WTC11 (cell line): ENCODE data around the gene ADGRB3. TPM values are rescaled to one million over a fixed set of nuclear protein-coding genes. Genes with fewer than 3 reads are reported as not detected.

Source experiments
- ATAC-seq: fragments of 200-7000 bp; cut with Tn5 transposase; 2 replicates; pipeline ENCODE4 v1.10.0; 2021; ENCODE audit warnings: mild to moderate bottlenecking, moderate library complexity
- CTCF ChIA-PET: fragments of 300-600 bp; sonication (Branson Sonifier 250); formaldehyde crosslinking; loops from one replicate; lab custom pipeline; 2021; ENCODE audit warnings: antibody characterized with exemption; lab: Charles Lee
- POLR2A ChIA-PET: fragments of 350-600 bp; sonication (Branson Sonifier 250); formaldehyde crosslinking; loops from one replicate; lab custom pipeline; 2021; ENCODE audit warnings: antibody characterized with exemption; lab: Charles Lee
- DNase-seq: peaks from one replicate; pipeline ENCODE4 v3.0.0; 2021; ENCODE audit warnings: low spot score
- H3K27ac Mint-ChIP-seq: 2 replicates; pipeline ENCODE4 v1.8.0; 2021; ENCODE audit warnings: mixed read lengths
- H3K27me3 Mint-ChIP-seq: 2 replicates; pipeline ENCODE4 v1.8.0; 2021; ENCODE audit warnings: low read depth, mild to moderate bottlenecking, moderate library complexity, mixed read lengths
- H3K36me3 Mint-ChIP-seq: 2 replicates; pipeline ENCODE4 v1.8.0; 2021; ENCODE audit warnings: mixed read lengths
- H3K4me1 Mint-ChIP-seq: 2 replicates; pipeline ENCODE4 v1.8.0; 2022; ENCODE audit warnings: mixed read lengths
- H3K4me3 Mint-ChIP-seq: 2 replicates; pipeline ENCODE4 v1.8.0; 2021; ENCODE audit warnings: mild to moderate bottlenecking, moderate library complexity, mixed read lengths
- H3K9me3 Mint-ChIP-seq: 2 replicates; pipeline ENCODE4 v1.8.0; 2021; ENCODE audit warnings: mixed read lengths
- EMX1 ChIP-seq: fragments of 250-450 bp; sonication (Bioruptor Pico); IDR thresholded peaks from 2 replicates; pipeline ENCODE4 v1.8.0; 2021; ENCODE audit warnings: mild to moderate bottlenecking
- FOXK1 ChIP-seq: sonication (generic); formaldehyde crosslinking; IDR thresholded peaks from 2 replicates; pipeline ENCODE4 v1.8.0; 2022; ENCODE audit warnings: mild to moderate bottlenecking, moderate library complexity, missing genetic modification reagents
- IRF2 ChIP-seq: sonication (generic); formaldehyde crosslinking; IDR thresholded peaks from 2 replicates; pipeline ENCODE4 v1.8.0; 2022; ENCODE audit warnings: low read depth, missing genetic modification reagents, borderline replicate concordance
- JUN ChIP-seq: sonication (generic); formaldehyde crosslinking; IDR thresholded peaks from 2 replicates; pipeline ENCODE4 v1.8.0; 2023; ENCODE audit warnings: mild to moderate bottlenecking, missing genetic modification reagents
- NFYB ChIP-seq: sonication (generic); formaldehyde crosslinking; conservative IDR thresholded peaks from 2 replicates; pipeline ENCODE4 v1.8.0; 2022; ENCODE audit warnings: low read depth, missing genetic modification reagents
- OVOL2 ChIP-seq: fragments of 250-450 bp; sonication (Bioruptor Pico); IDR thresholded peaks from 2 replicates; pipeline ENCODE4 v1.9.0; 2021; ENCODE audit warnings: mild to moderate bottlenecking, borderline replicate concordance
- TP53 ChIP-seq: sonication (generic); formaldehyde crosslinking; IDR thresholded peaks from 2 replicates; pipeline ENCODE4 v1.8.1; 2023; ENCODE audit warnings: mild to moderate bottlenecking, missing genetic modification reagents
- ZBTB21 ChIP-seq: sonication (generic); formaldehyde crosslinking; IDR thresholded peaks from 2 replicates; pipeline ENCODE4 v1.8.1; 2023; ENCODE audit warnings: mild to moderate bottlenecking, missing genetic modification reagents, borderline replicate concordance
- ZNF219 ChIP-seq: sonication (generic); formaldehyde crosslinking; IDR thresholded peaks from 2 replicates; pipeline ENCODE4 v1.8.0; 2023; ENCODE audit warnings: missing genetic modification reagents, mild to moderate bottlenecking, borderline replicate concordance
- ZNF263 ChIP-seq: sonication (generic); formaldehyde crosslinking; IDR thresholded peaks from 2 replicates; pipeline ENCODE4 v1.8.1; 2022; ENCODE audit warnings: low read depth, mild to moderate bottlenecking, moderate library complexity, missing genetic modification reagents
- ZNF416 ChIP-seq: fragments of 250-450 bp; sonication (Bioruptor Pico); IDR thresholded peaks from 2 replicates; pipeline ENCODE4 v1.9.0; 2021; ENCODE audit warnings: mild to moderate bottlenecking, inconsistent platforms
- ZNF671 ChIP-seq: fragments of 250-450 bp; sonication (Bioruptor Pico); IDR thresholded peaks from 2 replicates; pipeline ENCODE4 v1.8.0; 2021; ENCODE audit warnings: mild to moderate bottlenecking
- total RNA-seq: library from RNA; stranded (reverse); gene quantifications from 3 replicates; pipeline ENCODE4 v1.2.3, GENCODE V29; 2021
- TF ChIP-seq, protein P1 (sequence below): sonication (generic); formaldehyde crosslinking; IDR thresholded peaks from 2 replicates; pipeline ENCODE4 v1.8.1; 2023; ENCODE audit warnings: mild to moderate bottlenecking, missing genetic modification reagents
- TF ChIP-seq, protein P2 (sequence below): sonication (generic); formaldehyde crosslinking; IDR thresholded peaks from 2 replicates; pipeline ENCODE4 v1.8.0; 2022; ENCODE audit warnings: missing genetic modification reagents
- TF ChIP-seq, protein P3 (sequence below): sonication (generic); formaldehyde crosslinking; IDR thresholded peaks from 2 replicates; pipeline ENCODE4 v1.8.1; 2022; ENCODE audit warnings: low read depth, missing genetic modification reagents, borderline replicate concordance
- TF ChIP-seq, protein P4 (sequence below): sonication (generic); formaldehyde crosslinking; conservative IDR thresholded peaks from 2 replicates; pipeline ENCODE4 v1.8.1; 2023; ENCODE audit warnings: mild to moderate bottlenecking, low read depth, missing genetic modification reagents, moderate library complexity
- TF ChIP-seq, protein P5 (sequence below): sonication (generic); formaldehyde crosslinking; IDR thresholded peaks from 2 replicates; pipeline ENCODE4 v1.8.0; 2022; ENCODE audit warnings: mild to moderate bottlenecking, missing genetic modification reagents
- TF ChIP-seq, protein P6 (sequence below): sonication (generic); formaldehyde crosslinking; IDR thresholded peaks from 2 replicates; pipeline ENCODE4 v1.8.1; 2023; ENCODE audit warnings: mild to moderate bottlenecking, missing genetic modification reagents
- TF ChIP-seq, protein P7 (sequence below): sonication (generic); formaldehyde crosslinking; IDR thresholded peaks from 2 replicates; pipeline ENCODE4 v1.8.1; 2022; ENCODE audit warnings: low read depth, mild to moderate bottlenecking, moderate library complexity, missing genetic modification reagents, borderline replicate concordance
- TF ChIP-seq, protein P8 (sequence below): fragments of 250-450 bp; sonication (Bioruptor Pico); IDR thresholded peaks from 2 replicates; pipeline ENCODE4 v1.8.0; 2021; ENCODE audit warnings: mild to moderate bottlenecking

Gene ADGRB3
- total RNA-seq, 1 experiment from 2014 or later = 1.9 TPM

DNA sequence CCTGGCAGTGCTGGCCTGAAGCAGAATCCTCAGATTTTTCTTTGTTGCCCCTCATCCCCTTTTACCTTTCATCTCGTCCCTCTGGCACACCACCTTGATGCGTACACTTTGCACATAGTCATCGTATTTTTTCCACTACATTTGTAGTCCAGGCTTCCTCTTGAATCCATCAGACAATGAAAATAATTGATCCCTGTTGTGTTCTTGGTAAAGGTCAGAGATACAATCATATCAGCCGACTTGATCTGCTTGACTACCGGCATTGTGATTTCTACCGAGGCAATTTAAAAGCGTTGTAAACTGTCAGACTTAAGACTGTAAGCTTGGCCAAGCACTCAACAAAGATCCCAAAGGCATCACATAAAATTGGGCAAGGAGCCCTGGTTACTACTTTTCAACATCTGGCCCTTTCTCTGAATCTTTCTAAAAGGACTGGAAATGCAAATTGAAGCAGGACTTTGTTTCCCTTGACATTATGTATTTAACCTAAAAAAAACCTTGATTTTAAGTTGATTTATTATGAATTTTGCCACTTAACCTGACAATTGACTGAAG is 649.2 kb downstream of the ADGRB3 start:
- no peak for ATAC-seq
- no peak overlapping the region for H3K4me3 Mint-ChIP-seq
- H3K27me3 Mint-ChIP-seq = no peaks in the 10 kb centered on the region; the same call in 1 of the 2 replicates
- ChIA-PET CTCF (no interaction called here), POLR2A (no interaction called here)
- no peaks in the 10 kb centered on the region for H3K36me3 Mint-ChIP-seq
- no peak overlapping the region; the same call in 1 of the 2 replicates for H3K27ac Mint-ChIP-seq
- no peak for DNase-seq
- H3K4me1 Mint-ChIP-seq = peaks cover 13% of the 10 kb centered on the region
- H3K9me3 Mint-ChIP-seq = no peaks in the 10 kb centered on the region
- TF ChIP-seq, protein P1, sequence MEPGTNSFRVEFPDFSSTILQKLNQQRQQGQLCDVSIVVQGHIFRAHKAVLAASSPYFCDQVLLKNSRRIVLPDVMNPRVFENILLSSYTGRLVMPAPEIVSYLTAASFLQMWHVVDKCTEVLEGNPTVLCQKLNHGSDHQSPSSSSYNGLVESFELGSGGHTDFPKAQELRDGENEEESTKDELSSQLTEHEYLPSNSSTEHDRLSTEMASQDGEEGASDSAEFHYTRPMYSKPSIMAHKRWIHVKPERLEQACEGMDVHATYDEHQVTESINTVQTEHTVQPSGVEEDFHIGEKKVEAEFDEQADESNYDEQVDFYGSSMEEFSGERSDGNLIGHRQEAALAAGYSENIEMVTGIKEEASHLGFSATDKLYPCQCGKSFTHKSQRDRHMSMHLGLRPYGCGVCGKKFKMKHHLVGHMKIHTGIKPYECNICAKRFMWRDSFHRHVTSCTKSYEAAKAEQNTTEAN (CRISPR knock-in tag) = no peak
- TF ChIP-seq ZNF263 (CRISPR knock-in tag) = no peak
- TF ChIP-seq, protein P2, sequence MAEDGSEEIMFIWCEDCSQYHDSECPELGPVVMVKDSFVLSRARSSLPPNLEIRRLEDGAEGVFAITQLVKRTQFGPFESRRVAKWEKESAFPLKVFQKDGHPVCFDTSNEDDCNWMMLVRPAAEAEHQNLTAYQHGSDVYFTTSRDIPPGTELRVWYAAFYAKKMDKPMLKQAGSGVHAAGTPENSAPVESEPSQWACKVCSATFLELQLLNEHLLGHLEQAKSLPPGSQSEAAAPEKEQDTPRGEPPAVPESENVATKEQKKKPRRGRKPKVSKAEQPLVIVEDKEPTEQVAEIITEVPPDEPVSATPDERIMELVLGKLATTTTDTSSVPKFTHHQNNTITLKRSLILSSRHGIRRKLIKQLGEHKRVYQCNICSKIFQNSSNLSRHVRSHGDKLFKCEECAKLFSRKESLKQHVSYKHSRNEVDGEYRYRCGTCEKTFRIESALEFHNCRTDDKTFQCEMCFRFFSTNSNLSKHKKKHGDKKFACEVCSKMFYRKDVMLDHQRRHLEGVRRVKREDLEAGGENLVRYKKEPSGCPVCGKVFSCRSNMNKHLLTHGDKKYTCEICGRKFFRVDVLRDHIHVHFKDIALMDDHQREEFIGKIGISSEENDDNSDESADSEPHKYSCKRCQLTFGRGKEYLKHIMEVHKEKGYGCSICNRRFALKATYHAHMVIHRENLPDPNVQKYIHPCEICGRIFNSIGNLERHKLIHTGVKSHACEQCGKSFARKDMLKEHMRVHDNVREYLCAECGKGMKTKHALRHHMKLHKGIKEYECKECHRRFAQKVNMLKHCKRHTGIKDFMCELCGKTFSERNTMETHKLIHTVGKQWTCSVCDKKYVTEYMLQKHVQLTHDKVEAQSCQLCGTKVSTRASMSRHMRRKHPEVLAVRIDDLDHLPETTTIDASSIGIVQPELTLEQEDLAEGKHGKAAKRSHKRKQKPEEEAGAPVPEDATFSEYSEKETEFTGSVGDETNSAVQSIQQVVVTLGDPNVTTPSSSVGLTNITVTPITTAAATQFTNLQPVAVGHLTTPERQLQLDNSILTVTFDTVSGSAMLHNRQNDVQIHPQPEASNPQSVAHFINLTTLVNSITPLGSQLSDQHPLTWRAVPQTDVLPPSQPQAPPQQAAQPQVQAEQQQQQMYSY (CRISPR knock-in tag) = no peak
- TF ChIP-seq JUN (CRISPR knock-in tag) = no peak
- TF ChIP-seq, protein P3, sequence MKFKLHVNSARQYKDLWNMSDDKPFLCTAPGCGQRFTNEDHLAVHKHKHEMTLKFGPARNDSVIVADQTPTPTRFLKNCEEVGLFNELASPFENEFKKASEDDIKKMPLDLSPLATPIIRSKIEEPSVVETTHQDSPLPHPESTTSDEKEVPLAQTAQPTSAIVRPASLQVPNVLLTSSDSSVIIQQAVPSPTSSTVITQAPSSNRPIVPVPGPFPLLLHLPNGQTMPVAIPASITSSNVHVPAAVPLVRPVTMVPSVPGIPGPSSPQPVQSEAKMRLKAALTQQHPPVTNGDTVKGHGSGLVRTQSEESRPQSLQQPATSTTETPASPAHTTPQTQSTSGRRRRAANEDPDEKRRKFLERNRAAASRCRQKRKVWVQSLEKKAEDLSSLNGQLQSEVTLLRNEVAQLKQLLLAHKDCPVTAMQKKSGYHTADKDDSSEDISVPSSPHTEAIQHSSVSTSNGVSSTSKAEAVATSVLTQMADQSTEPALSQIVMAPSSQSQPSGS (CRISPR knock-in tag) = no peak
- TF ChIP-seq, protein P4, sequence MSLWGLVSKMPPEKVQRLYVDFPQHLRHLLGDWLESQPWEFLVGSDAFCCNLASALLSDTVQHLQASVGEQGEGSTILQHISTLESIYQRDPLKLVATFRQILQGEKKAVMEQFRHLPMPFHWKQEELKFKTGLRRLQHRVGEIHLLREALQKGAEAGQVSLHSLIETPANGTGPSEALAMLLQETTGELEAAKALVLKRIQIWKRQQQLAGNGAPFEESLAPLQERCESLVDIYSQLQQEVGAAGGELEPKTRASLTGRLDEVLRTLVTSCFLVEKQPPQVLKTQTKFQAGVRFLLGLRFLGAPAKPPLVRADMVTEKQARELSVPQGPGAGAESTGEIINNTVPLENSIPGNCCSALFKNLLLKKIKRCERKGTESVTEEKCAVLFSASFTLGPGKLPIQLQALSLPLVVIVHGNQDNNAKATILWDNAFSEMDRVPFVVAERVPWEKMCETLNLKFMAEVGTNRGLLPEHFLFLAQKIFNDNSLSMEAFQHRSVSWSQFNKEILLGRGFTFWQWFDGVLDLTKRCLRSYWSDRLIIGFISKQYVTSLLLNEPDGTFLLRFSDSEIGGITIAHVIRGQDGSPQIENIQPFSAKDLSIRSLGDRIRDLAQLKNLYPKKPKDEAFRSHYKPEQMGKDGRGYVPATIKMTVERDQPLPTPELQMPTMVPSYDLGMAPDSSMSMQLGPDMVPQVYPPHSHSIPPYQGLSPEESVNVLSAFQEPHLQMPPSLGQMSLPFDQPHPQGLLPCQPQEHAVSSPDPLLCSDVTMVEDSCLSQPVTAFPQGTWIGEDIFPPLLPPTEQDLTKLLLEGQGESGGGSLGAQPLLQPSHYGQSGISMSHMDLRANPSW (CRISPR knock-in tag) = no peak
- TF ChIP-seq ZNF219 (CRISPR knock-in tag) = no peak
- no peak for TF ChIP-seq TP53 (CRISPR knock-in tag)
- no peak for TF ChIP-seq NFYB
- TF ChIP-seq, protein P5, sequence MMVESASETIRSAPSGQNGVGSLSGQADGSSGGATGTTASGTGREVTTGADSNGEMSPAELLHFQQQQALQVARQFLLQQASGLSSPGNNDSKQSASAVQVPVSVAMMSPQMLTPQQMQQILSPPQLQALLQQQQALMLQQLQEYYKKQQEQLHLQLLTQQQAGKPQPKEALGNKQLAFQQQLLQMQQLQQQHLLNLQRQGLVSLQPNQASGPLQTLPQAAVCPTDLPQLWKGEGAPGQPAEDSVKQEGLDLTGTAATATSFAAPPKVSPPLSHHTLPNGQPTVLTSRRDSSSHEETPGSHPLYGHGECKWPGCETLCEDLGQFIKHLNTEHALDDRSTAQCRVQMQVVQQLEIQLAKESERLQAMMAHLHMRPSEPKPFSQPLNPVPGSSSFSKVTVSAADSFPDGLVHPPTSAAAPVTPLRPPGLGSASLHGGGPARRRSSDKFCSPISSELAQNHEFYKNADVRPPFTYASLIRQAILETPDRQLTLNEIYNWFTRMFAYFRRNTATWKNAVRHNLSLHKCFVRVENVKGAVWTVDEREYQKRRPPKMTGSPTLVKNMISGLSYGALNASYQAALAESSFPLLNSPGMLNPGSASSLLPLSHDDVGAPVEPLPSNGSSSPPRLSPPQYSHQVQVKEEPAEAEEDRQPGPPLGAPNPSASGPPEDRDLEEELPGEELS = no peak
- TF ChIP-seq, protein P6, sequence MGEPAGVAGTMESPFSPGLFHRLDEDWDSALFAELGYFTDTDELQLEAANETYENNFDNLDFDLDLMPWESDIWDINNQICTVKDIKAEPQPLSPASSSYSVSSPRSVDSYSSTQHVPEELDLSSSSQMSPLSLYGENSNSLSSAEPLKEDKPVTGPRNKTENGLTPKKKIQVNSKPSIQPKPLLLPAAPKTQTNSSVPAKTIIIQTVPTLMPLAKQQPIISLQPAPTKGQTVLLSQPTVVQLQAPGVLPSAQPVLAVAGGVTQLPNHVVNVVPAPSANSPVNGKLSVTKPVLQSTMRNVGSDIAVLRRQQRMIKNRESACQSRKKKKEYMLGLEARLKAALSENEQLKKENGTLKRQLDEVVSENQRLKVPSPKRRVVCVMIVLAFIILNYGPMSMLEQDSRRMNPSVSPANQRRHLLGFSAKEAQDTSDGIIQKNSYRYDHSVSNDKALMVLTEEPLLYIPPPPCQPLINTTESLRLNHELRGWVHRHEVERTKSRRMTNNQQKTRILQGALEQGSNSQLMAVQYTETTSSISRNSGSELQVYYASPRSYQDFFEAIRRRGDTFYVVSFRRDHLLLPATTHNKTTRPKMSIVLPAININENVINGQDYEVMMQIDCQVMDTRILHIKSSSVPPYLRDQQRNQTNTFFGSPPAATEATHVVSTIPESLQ = no peak
- no peak for TF ChIP-seq FOXK1
- no peak for TF ChIP-seq ZNF416
- no peak for TF ChIP-seq ZNF671
- TF ChIP-seq ZBTB21 = no peak
- TF ChIP-seq, protein P7, sequence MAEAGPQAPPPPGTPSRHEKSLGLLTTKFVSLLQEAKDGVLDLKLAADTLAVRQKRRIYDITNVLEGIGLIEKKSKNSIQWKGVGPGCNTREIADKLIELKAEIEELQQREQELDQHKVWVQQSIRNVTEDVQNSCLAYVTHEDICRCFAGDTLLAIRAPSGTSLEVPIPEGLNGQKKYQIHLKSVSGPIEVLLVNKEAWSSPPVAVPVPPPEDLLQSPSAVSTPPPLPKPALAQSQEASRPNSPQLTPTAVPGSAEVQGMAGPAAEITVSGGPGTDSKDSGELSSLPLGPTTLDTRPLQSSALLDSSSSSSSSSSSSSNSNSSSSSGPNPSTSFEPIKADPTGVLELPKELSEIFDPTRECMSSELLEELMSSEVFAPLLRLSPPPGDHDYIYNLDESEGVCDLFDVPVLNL (CRISPR knock-in tag) = no peak
- TF ChIP-seq OVOL2 (CRISPR knock-in tag) = no peak
- TF ChIP-seq, protein P8, sequence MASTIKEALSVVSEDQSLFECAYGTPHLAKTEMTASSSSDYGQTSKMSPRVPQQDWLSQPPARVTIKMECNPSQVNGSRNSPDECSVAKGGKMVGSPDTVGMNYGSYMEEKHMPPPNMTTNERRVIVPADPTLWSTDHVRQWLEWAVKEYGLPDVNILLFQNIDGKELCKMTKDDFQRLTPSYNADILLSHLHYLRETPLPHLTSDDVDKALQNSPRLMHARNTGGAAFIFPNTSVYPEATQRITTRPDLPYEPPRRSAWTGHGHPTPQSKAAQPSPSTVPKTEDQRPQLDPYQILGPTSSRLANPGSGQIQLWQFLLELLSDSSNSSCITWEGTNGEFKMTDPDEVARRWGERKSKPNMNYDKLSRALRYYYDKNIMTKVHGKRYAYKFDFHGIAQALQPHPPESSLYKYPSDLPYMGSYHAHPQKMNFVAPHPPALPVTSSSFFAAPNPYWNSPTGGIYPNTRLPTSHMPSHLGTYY = no peak
- no peak for TF ChIP-seq EMX1 (CRISPR knock-in tag)
- no peak for TF ChIP-seq IRF2
